Activated T-cell treated with anti-CD3 and anti-CD28 coated beads for 4 hours (primary cell): Measurements from ENCODE around the gene GABRP.
"Not testable (repeated sequence)": the region's sequence is repeated elsewhere in the genome, so short reads cannot be mapped to it uniquely, and the experiment has no call there.

Experiments used
- DNase-seq: peaks from one replicate; pipeline ENCODE4 v3.0.0-alpha.2; 2020

The GABRP gene

DNA sequence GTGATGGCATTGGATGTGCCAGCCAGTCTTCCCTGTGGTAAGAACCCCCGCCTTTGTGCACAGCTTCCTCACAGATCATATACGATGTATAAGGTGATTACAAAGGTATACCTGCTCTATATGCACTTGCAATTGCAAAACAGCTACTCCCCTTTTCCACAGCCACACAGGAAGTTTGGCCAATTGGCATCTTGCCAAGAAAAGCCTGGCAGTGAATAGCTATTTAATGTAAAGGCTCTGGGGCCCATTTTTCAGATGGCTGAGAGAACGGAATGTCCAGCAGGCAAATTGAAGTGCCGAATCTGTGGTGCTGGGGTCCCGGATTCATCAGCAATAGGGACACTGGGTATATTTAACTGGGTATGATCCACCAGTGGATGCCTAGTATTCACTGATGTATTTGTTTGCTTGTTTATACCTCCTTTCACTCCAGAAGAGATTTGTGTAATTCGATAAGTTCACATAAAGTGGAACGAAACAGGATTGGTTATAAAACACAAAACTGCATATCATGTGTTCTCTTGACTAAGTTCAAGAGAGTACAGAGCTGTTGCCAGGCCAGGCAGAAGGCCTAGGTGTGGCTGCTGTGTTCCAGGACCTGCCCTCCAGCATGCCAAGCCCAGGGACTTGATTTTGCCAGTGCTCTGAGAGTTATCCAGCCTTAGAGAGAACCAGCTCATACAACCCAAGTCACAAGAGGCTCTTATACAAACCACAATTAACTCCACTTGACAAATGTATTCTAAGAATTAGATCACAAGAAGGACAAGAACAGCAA is 27.7 kb upstream of the GABRP start:
- DNase-seq: no peak

DNA sequence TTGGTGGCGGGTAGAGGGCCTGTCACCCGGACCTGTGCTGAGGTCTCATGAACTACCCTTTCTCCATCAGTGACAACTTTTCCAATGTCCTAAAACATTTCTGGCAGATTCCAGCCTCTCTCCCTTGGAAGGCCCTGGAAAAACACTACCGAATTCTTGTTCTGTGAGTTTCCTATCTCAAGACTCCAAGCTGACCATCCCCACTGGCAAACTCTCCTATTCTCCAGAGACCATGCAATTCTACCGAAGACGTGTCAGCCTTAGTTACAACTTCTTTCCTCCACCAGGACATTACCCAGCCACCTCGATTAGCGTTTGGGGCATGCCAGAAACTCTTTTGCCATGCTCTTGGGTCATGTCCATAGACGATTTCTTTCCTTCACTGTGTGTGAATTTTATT is 26.8 kb upstream of the GABRP start:
- no peak for DNase-seq

DNA sequence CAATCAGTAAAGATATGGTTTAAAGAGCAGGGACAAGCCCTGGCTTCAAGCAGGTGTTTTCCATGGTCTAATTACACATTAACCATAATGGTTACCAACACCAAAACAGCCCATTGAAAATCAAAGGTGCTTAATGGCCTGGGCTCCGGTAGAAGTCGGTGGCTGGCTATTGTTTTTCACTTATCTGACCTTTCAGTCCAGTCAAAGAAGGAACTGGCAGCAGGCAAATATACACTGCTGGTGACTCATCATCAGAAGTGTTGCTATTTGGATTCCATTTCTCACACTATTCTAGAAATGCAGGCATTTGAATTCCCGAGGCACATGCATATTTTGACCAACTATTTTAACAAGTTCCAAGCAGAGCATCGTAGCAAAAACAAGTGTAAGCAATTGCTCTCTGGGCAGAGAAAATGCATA is 26.3 kb upstream of the GABRP start:
- no peak for DNase-seq

DNA sequence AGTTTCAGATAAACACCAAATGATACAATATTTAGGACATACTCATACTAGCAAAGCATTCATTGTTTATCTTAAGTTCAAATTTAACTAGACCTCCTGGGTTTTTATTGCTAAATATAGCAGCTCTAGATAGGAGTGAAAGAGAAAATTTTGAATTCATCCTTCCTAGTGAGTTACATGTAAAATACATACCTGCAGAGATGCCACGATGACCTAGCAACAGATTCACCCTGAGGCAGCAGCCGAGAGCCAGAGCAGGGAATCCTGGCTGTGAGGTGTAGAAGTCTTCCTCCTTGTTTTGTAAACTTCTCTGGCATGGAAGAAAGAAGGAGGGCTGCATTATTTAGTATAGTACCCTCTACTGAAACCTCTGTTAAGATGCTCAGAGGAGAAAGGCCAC is 25.9 kb upstream of the GABRP start:
- no peak for DNase-seq

DNA sequence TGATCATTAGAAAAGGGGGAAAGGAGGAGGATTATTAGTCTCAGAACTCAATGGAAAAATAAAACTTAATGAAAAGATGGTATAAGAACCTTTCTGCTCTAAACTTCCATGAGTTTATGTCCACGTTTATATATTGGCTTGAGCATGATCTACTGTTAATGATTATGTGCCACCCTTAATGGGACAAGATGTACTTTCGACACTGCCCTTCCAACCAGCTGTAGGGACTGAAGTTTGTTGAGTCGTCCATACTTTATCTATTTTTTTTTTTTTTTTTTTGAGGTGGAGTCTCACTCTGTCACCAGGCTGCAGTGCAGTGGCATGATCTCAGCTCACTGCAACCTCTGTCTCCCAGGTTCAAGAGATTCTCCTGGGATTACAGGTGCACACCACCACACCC is 25.0 kb upstream of the GABRP start:
- DNase-seq: no peak

DNA sequence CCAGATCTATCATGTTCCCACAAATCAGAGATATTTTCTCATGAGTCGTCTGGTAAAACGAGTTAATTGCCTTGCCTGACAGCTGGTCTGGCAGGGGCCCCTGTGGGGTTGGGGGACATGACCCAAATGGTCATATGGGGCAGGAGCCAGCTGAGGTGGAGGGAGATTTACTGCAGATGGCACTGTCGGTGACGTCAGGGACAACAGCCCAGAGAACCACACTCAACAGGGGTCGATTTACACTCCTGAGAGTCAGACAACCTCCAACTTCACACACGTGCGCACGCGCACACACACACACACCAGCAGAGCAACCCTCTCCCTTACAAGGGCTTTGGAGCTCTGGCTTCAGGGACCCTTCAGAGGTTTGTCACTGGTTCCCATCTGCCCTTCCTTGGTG is 23.4 kb upstream of the GABRP start:
- no peak for DNase-seq

DNA sequence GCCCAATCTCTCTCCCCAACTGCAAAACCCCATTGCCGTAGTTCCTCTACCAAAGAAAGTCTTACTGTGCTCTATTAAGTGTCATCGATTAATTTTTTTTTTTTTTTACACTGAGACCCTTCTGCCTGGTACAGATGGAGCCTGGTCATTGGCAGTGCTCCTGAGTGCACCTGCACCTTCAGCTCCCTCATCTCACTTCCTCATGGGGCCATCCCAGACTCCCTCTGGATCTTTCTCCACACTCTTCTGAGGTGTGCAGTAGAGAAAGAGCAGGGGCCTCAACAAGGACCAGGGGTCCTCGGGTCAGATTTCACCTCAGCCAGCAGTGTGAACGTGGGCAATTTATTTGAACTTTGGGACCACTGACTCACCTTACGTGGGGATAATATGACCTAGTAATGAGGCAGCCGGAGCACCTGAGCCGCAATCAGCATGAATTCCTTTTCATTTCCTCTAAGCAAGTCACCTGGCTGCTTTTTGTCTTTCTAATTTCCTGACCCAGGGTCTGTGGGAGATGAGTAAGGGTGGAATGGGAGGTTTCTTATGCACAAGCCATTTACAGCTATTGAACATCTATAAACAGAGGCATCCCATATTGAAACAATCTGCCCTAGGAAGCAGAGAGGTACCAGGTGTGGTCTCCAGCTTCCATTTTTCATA is 22.3 kb upstream of the GABRP start:
- no peak for DNase-seq

DNA sequence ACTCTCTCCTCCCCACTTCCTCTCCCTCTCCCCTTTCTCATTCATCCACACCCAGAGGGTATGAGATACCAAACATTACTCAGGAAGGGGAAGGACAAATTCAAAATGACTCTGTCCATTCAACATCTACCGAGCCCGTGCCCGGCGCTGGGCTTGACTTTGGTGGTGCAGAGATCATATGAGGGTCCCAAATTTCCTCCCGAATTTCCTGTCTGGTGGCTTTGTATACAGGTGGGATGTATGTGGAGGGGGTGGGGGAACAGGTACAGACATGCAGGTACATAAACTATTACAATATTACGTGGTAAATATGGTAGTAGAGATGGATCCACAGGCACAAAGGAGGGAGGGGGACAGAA is 21.8 kb upstream of the GABRP start:
- DNase-seq: no peak

DNA sequence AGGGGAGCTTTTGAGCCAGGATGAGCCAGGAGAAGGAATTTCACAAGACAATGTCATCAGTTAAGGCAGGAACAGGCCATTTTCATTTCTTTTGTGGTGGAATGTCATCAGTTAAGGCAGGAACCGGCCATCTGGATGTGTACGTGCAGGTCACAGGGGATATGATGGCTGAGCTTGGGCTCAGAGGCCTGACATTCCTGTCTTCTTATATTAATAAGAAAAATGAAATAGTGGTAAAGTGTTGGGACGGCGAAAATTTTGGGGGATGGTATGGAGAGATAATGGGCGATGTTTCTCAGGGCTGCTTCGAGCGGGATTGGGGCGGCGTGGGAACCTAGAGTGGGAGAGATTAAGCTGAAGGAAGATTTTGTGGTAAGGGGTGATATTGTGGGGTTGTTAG is 21.2 kb upstream of the GABRP start:
- not testable (repeated sequence) for DNase-seq

DNA sequence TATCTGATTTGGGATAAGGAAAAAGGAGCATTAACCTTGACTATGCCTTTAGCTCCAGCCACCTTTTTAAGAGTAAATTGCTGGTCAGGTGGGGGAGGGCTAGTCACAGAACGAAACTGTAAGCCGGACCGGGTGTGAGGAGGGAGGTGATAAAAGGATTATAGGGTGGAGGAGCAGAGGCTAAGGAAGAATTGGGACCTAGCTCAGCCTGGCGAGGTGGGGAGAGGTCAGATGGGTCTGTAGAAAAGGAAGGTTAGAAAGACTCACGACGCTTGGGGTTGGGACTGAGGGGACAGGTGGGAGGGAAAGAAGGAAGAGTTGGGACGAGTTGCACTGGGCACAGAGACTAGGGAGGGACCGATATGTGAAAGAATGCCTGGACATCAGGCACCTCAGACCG is 17.7 kb upstream of the GABRP start:
- not testable (repeated sequence) for DNase-seq

DNA sequence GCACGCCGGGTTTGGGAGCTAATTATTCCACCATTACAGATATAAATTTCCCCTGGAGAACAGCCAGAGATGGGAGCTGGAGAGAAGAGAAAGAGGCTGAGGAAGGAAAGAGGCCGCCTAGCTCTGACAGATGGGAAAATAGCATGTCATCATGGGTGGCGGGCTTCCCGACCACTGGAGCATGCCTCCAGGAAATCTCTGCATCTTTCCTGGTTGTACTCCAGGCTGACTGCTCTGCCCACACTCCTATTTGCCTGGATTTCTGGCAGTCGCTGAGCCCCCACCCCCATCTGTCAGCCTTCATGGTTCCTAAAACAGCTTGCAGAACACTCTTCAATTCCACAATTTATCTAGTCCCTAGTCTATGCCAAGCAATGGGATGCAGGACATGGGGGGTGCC is 14.3 kb upstream of the GABRP start:
- DNase-seq: no peak

DNA sequence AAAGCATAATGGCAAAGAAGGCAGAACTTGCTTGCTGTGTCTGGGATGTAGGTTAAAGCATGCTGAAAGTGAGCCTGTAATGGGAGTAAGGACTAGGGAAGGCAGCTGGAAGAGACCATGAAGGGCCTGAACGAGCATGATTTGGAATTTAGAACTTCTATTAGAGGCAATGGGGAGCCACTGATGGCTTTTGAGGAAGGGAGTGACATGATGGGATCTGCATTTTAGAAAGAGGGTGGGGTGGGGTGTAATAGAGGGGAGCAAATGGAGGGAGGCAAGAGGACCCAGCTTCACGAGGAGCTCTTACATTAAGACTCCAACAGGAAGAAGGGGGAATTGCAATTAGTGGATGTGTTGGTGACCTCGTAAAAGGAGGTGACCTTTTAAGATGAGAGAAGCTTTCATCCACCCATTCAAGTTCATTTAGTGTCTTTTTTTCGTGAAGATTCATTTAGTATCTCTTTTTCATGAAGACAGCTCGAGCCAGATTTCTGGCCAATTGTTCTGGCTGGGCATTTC is 13.6 kb upstream of the GABRP start:
- no peak for DNase-seq

DNA sequence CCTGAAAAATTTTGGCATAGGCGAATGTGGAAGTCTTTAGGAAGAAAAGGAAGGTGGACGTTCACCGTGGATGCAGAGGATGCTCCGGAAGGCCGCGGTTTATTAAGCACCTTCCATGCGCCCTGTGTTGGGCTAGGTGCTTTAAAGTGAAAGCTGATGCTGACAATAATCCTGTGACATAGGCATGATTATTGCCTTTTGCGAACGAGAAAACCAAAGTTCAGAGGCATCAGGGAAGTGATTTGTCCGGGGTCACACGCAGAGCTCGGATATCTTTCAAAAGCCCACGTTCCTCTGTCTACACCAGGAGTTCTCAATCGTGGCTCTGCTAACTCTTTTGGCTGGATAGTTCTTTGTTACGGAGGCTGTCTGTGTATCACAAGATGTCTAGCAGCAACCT is 12.0 kb upstream of the GABRP start:
- no peak for DNase-seq

DNA sequence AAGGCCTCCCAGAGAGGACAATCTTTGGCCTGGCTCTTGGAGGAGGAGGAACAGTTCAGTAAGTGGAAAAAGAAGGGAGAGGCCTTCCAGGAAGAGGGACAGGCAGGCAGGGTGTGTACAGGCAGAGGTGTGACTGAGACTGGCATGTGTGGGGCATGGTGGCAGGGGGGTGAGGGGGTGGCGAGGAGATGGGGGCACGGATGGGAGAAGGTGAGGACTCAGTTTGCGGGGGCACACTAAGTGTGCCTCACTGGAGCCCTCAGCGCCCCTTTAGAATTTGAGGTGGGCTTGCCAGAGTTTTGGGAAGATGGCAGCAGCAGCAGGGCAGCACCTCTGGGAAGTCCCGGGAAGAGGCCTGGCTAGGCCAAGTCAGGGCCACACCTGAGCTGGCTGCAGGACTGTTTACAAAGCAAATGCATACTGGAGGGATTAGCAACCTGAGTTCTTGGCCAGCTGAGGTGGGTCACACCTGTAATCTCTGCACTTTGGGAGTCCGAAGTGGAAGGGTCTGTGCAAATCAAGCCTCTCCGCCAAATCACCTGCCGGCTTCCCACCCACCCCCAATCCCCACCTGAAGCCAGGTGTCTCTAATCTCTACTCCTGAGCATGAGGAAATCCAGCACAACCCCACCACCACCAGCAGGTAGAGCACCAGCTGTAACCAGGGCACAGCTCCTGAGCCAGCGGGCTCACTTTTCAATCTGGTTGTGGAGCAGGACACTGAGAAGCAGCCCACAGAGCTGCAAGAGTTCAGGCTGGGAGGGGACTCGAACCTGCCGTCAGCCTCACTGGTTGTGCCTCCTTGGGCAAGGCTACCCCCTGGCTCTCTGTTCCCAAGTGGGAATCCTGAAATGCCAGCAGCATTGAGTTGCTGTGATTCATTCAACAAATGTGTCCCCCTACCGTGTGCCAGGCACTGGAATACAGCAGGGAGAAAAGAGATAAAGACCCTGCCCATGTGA is 10.2 kb upstream of the GABRP start:
- no peak for DNase-seq

DNA sequence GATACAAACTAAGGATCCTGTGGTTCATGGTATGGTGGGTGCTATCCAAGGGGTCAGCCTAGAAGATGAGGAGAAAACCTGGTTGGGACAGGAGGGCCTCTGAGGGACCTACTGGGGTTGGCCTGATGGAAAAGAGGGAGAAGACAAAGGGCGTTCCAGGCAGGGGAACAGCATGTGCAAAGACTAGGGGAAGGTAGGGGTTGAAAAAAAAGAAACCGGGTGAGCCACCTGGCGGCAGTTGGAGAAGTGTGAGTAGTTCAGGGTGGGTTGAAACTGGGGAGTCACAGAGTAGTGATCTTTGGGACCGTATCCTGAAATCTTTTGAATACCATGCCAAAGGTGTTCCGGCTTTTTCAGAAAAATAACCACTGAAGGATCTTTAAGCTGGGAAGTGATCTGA is 8.7 kb upstream of the GABRP start:
- no peak for DNase-seq

DNA sequence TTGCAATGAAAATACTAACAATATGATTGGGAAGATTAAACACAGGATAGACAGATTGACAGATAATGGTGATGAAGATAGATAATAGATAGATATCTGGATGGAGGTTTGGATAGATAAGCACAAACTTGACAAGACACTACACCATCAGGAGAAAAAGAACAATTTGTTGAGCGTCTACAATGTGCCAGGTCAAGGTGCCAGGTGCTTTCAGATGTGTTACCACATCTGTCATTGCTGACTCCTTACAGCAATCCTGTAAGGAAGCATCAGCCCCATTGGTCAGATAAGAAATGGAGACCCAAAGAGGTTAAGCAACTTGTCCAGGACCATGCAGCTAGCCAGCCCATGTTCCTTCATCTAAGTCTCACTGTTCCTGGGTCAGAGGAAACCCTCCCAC is 1.6 kb upstream of the GABRP start:
- DNase-seq: no peak

DNA sequence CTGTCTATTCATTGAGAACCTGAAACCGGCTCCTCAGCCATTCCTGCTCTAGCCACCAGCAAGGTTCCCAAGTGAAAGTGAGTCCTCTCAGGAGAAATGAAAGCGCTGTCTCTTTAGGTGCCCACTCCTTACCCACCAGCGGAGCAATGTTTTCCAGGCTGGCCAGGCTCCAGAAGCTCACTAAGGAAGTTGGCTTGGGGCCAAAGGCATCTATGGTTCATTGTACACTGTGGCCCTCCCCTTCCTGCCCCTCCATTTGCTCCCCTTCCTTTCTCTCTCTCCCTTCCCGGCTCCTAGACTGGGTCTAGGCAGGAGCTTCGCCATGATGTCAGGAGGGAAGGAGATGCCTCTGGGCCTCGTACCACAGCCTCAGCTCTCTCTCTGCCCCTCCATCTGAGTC is 1.1 kb upstream of the GABRP start:
- no peak for DNase-seq

DNA sequence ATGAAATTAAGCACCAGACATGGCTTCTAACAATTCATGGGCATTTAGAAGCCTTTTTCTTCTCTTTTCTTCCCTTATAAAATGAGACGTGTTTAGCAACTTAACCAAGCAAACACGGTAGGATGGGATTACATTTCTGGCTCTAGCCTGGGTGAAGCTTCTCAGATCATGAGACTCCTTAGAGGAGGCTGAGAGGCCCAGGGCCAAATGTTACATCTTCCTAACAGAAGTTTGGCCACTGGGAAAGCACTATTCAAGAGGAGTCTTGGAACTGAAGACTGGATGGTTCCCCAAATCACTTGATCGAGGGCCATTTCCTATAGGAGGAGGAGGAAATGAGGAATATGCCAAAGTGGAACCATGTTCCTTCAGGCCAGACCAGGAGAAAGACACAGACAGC is 1.9 kb downstream of the GABRP start:
- no peak for DNase-seq

DNA sequence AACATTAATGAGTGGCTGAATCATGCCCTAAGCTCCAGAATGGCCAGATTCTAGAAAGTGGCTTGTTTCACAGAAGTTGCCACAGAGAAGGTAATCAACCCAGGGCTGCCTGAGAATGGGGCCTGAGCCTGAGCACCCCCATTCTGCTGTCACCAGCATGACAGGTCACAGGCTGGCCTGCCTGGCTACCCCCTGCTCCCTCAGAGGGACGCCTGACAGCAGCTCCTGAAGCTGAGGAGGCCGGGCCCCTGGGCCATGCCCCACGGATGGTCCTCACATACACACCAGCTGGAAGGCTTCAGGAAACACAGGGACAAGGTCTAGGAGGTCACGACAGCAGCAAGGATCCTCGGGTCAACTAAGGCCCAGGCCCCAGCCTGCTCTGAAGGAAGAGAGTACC is 3.7 kb downstream of the GABRP start:
- DNase-seq: no peak

DNA sequence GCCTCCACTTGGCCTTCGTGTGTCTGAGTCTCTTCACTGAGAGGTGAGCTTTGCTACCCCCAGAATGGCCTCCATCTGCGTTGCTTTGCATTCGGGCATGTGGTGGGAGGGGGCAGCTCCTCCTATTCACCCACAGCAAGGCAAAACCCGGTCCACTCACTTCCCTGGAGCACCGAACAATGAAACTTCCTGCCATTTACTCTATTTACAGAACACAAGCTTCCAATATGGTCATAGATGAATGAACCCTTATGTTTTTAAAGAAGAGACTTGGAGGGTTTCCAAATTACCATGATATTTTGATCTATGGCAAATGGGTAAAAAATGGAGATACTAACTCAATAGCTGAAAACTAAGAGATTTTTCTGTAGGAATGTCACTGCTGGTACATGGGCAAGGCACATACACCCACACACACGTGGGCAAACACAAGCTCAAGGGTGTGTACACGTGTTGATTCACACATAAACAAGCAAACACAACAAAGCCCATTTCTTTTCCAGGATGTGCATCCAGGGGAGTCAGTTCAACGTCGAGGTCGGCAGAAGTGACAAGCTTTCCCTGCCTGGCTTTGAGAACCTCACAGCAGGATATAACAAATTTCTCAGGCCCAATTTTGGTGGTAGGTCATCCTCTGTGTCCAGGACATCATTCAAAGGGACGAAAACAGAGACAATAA is 5.2 kb downstream of the GABRP start:
- no peak for DNase-seq

DNA sequence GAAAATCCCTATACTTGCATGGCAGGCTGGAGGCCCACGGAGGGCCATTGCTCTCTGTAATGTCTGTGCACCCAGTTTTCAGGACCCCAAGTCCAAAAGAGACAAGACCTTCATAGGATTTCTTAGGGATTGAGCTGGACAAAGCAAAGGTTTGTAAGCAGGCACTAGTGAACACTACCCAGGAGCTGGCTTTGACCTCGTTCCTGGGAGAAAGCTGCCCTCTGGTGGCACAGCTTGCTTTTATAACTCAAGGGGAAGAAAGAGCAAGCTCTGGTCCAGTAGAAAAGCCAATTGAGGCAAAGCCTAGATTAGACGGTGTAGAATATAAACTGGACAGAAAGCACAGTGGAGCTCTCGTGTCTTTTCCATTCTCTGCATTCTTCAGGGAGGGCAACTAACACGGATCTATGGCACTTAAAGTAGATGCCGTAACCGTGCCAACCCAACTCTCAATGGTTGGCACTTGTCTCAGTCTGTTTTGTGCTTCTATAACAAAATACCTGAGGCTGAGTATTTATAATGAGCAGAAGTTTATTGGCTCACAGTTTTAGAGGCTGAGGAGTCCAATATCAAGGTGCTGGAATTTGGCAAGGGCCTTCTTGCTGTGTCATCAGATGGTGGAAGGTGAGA is 7.9 kb downstream of the GABRP start:
- DNase-seq: no peak

DNA sequence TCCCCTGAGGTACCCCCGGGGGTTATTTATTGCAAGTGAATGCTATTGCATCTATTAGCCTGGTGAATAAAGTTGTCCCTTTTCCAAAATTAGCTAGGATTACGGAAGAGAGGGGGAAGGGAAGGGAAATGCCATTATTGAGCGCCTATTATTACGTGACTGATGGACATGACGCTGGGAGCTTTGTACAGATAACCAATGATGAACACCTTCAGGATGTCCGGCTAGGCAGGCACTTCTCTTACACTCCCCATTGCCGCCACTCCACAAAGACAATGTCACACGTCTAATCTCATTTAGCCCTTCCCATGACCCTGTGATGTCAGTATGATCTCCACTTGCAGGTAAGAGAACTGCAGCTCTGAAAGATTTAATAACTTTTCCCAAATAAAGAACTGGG is 9.4 kb downstream of the GABRP start:
- DNase-seq: no peak

DNA sequence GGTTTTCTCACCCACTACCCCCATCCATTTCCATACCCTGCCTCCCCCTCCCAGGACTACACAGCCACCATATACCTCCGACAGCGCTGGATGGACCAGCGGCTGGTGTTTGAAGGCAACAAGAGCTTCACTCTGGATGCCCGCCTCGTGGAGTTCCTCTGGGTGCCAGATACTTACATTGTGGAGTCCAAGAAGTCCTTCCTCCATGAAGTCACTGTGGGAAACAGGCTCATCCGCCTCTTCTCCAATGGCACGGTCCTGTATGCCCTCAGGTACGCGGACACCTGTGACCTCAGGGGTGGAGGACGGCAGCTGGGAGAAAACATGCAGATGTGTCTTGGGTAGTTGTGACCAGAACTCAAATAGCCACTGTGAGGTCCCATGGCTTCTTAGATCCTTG is 11.6 kb downstream of the GABRP start:
- DNase-seq: no peak
